GM21576 (cell line): ENCODE data around the gene EYS.
"Not testable (repeated sequence)": the region's sequence is repeated elsewhere in the genome, so short reads cannot be mapped to it uniquely, and the experiment has no call there.

Experiments
- ATAC-seq: cut with Tn5 transposase; IDR thresholded peaks from one replicate; pipeline ENCODE4 v1.9.1; 2021; ENCODE audit warnings: mild to moderate bottlenecking, moderate library complexity; ENCODE audit not compliant: unreplicated experiment

EYS gene

GRCh38 chr6:64030950-64031618 lies 1675.9 kb downstream of the EYS start:
- not testable (repeated sequence) for ATAC-seq

GRCh38 chr6:64023693-64024092 lies 1683.3 kb downstream of the EYS start:
- no peak for ATAC-seq

GRCh38 chr6:64014595-64014994 lies 1692.4 kb downstream of the EYS start:
- no peak for ATAC-seq

GRCh38 chr6:64013011-64013410 lies 1694.0 kb downstream of the EYS start:
- ATAC-seq: no peak

GRCh38 chr6:64012351-64013001 lies 1694.5 kb downstream of the EYS start:
- ATAC-seq: no peak

GRCh38 chr6:64010666-64011065 lies 1696.4 kb downstream of the EYS start:
- no peak for ATAC-seq

- ATAC-seq: no peak
Observed at GRCh38 chr6:64010010-64010409, 1697.0 kb downstream of the EYS start.

- ATAC-seq: no peak
Observed at GRCh38 chr6:64006246-64006645, 1700.8 kb downstream of the EYS start.

- ATAC-seq: no peak
Observed at GRCh38 chr6:64000818-64001491, 1706.1 kb downstream of the EYS start.

- no peak for ATAC-seq
Observed at GRCh38 chr6:63999613-64000012, 1707.4 kb downstream of the EYS start.

GRCh38 chr6:63998991-63999390 lies 1708.0 kb downstream of the EYS start:
- no peak for ATAC-seq

- ATAC-seq: no peak
Observed at GRCh38 chr6:63997734-63998133, 1709.3 kb downstream of the EYS start.

- ATAC-seq: no peak
Observed at GRCh38 chr6:63997221-63997620, 1709.8 kb downstream of the EYS start.

- no peak for ATAC-seq
Observed at GRCh38 chr6:63985223-63985622, 1721.8 kb downstream of the EYS start.

GRCh38 chr6:63975699-63976098 lies 1731.3 kb downstream of the EYS start:
- ATAC-seq: no peak

GRCh38 chr6:63968650-63969049 lies 1738.4 kb downstream of the EYS start:
- no peak for ATAC-seq

- ATAC-seq: no peak
Observed at GRCh38 chr6:63964366-63964765, 1742.7 kb downstream of the EYS start.

- no peak for ATAC-seq
Observed at GRCh38 chr6:63963769-63964315, 1743.2 kb downstream of the EYS start.

GRCh38 chr6:63953336-63954021 lies 1753.5 kb downstream of the EYS start:
- not testable (repeated sequence) for ATAC-seq

- no peak for ATAC-seq
Observed at GRCh38 chr6:63947792-63948529, 1759.1 kb downstream of the EYS start.

GRCh38 chr6:63945987-63946386 lies 1761.0 kb downstream of the EYS start:
- ATAC-seq: no peak
